Upper lobe of left lung (tissue), 4 donors: Measurements from ENCODE around the gene PARN.

ENCODE experiments used
- POLR2A ChIP-seq, 4 donors: fragments of 450-650 bp; IDR thresholded peaks; one replicate each; pipeline ENCODE4 v1.5.1; 2016 to 2017; ENCODE audit warnings: antibody characterized with exemption in 4 of 4, mild to moderate bottlenecking in 2 of 4
- POLR2AphosphoS5 ChIP-seq, 2 donors: sonication (generic); formaldehyde crosslinking; IDR thresholded peaks; one replicate each; pipeline ENCODE4 v1.5.1; 2017; ENCODE audit warnings: antibody characterized with exemption in 2 of 2
- TF ChIP-seq, protein P1 (sequence below), 6 experiments: fragments of 450-650 bp in 4 of 6; fragments of 200-600 bp in 2 of 6; sonication (generic) in 2 of 6; IDR thresholded peaks; one replicate each; pipeline ENCODE4 v1.5.1; 2016 to 2019; ENCODE audit warnings: antibody characterized with exemption in 6 of 6

DNA sequence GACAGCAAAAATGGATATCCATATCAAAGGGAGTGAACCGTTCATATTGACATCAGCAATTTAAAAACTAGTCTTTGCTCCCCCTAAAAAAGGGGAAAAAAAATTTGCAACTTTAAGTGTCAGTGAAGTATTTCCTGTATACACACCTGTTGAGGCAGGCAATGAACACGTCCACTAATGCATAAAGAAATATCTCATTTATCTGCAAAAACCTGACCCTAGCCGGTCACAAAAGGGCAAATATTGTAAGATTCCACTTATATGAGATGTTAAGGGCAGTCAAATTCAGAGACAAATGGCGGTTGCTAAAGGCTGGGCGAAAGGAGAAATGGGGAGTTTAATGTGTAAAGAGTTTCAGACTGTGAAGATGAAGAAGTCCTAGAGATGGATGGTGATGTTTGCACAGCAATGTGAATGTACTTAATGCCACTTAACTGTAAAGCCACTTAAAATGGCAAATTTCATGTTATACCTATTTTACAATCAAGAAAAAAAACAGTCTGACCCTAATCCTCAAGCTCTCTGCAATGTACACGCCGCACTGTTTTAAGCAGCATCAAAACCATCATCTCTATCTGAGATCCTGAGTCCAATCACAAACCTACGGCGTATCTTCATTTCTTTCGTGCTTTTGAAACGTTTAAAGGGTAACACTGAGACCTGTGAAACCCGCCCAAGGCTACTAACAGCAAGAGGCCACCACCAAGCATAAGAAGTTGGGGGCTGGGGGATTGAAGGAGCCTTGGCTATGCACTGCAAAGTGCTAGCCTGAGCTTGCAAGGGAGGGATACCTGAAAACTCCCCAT lies 1.1 kb downstream of the PARN start:
- TF ChIP-seq, protein P1, sequence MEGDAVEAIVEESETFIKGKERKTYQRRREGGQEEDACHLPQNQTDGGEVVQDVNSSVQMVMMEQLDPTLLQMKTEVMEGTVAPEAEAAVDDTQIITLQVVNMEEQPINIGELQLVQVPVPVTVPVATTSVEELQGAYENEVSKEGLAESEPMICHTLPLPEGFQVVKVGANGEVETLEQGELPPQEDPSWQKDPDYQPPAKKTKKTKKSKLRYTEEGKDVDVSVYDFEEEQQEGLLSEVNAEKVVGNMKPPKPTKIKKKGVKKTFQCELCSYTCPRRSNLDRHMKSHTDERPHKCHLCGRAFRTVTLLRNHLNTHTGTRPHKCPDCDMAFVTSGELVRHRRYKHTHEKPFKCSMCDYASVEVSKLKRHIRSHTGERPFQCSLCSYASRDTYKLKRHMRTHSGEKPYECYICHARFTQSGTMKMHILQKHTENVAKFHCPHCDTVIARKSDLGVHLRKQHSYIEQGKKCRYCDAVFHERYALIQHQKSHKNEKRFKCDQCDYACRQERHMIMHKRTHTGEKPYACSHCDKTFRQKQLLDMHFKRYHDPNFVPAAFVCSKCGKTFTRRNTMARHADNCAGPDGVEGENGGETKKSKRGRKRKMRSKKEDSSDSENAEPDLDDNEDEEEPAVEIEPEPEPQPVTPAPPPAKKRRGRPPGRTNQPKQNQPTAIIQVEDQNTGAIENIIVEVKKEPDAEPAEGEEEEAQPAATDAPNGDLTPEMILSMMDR (IDR thresholded peaks at IDR 0.05) = no peak
- TF ChIP-seq POLR2AphosphoS5 (IDR thresholded peaks at IDR 0.05) (no peak), POLR2A (IDR thresholded peaks at IDR 0.05) (no peak)
